GM23338 (cell line): ENCODE results near the gene GNLY. TPM values are rescaled to one million over a fixed set of nuclear protein-coding genes. Genes with fewer than 3 reads are reported as not detected.

Experiments used
- ATAC-seq: fragments of 200-7000 bp; cut with Tn5 transposase; 3 replicates; pipeline ENCODE4 v1.9.1; 2020
- DNase-seq: peaks from one replicate; pipeline ENCODE4 v3.0.0-alpha.2; 2015; ENCODE audit warnings: low spot score
- H2AFZ ChIP-seq: fragments of 200-600 bp; sonication (generic); 2 replicates; pipeline ENCODE4 v1.8.0; 2016; ENCODE audit warnings: antibody characterized with exemption, mild to moderate bottlenecking, moderate library complexity
- H3F3A ChIP-seq: fragments of 200-600 bp; sonication (generic); replicated peaks from 2 replicates; pipeline ENCODE4 v1.8.0; 2017; ENCODE audit warnings: antibody characterized with exemption, mixed run types, low read depth
- H3K27ac ChIP-seq: fragments of 200-600 bp; sonication (generic); 2 replicates; pipeline ENCODE4 v1.6.1; 2016; ENCODE audit warnings: low read depth
- H3K27me3 ChIP-seq: fragments of 200-600 bp; sonication (generic); 2 replicates; pipeline ENCODE4 v1.8.0; 2016; ENCODE audit warnings: mild to moderate bottlenecking, mixed run types, moderate library complexity; ENCODE audit not compliant: insufficient read depth
- H3K36me3 ChIP-seq: fragments of 200-600 bp; sonication (generic); 2 replicates; pipeline ENCODE4 v1.8.0; 2016; ENCODE audit warnings: mild to moderate bottlenecking; ENCODE audit not compliant: insufficient read depth
- H3K4me1 ChIP-seq: fragments of 200-600 bp; sonication (generic); 2 replicates; pipeline ENCODE4 v1.8.0; 2016; ENCODE audit warnings: mild to moderate bottlenecking, moderate library complexity; ENCODE audit not compliant: insufficient read depth
- H3K4me2 ChIP-seq: fragments of 200-600 bp; sonication (generic); 2 replicates; pipeline ENCODE4 v1.7.1; 2017; ENCODE audit warnings: mixed run types
- H3K4me3 ChIP-seq: fragments of 200-600 bp; sonication (generic); 2 replicates; pipeline ENCODE4 v1.6.1; 2016; ENCODE audit warnings: mixed run types
- H3K79me2 ChIP-seq: fragments of 200-600 bp; sonication (generic); replicated peaks from 2 replicates; pipeline ENCODE4 v1.8.0; 2017; ENCODE audit warnings: mild to moderate bottlenecking; ENCODE audit not compliant: insufficient read depth
- H3K9me2 ChIP-seq: fragments of 200-600 bp; sonication (generic); 2 replicates; pipeline ENCODE4 v1.8.0; 2017; ENCODE audit not compliant: insufficient read depth
- H4K20me1 ChIP-seq: fragments of 200-600 bp; sonication (generic); replicated peaks from 2 replicates; pipeline ENCODE4 v1.8.0; 2017; ENCODE audit warnings: mild to moderate bottlenecking; ENCODE audit not compliant: insufficient read depth
- H3K27ac Mint-ChIP-seq: 2 replicates; pipeline ENCODE4 v1.8.0; 2020; ENCODE audit warnings: inconsistent platforms, mild to moderate bottlenecking, moderate library complexity, mixed read lengths
- H3K27me3 Mint-ChIP-seq: 3 replicates; pipeline ENCODE4 v1.8.0; 2022; ENCODE audit warnings: low read depth, mild to moderate bottlenecking, moderate library complexity, mixed read lengths, inconsistent platforms; ENCODE audit not compliant: insufficient read depth, poor library complexity
- H3K36me3 Mint-ChIP-seq: 3 replicates; pipeline ENCODE4 v1.8.0; 2021; ENCODE audit warnings: low read depth, mild to moderate bottlenecking, inconsistent platforms, moderate library complexity, mixed read lengths
- H3K4me1 Mint-ChIP-seq: 3 replicates; pipeline ENCODE4 v1.8.0; 2020; ENCODE audit warnings: mild to moderate bottlenecking, inconsistent platforms, mixed read lengths
- H3K4me3 Mint-ChIP-seq: 3 replicates; pipeline ENCODE4 v1.8.0; 2021; ENCODE audit warnings: moderate library complexity, mild to moderate bottlenecking, inconsistent platforms, mixed read lengths
- H3K9me3 Mint-ChIP-seq: 3 replicates; pipeline ENCODE4 v1.8.0; 2020; ENCODE audit warnings: moderate library complexity, mild to moderate bottlenecking, inconsistent platforms, mixed read lengths
- CREB1 ChIP-seq: fragments of 250-450 bp; sonication (Bioruptor Pico); IDR thresholded peaks from 2 replicates; pipeline ENCODE4 v1.5.0; 2020; ENCODE audit warnings: low read depth, mild to moderate bottlenecking, moderate library complexity
- EZH2phosphoT487 ChIP-seq: fragments of 200-600 bp; sonication (generic); IDR thresholded peaks from one replicate; pipeline ENCODE4 v1.8.1; 2018; ENCODE audit warnings: antibody characterized with exemption; ENCODE audit not compliant: unreplicated experiment
- JUNB ChIP-seq: IDR thresholded peaks from one replicate; pipeline ENCODE4 v1.6.1; 2016; ENCODE audit warnings: antibody characterized with exemption; ENCODE audit not compliant: unreplicated experiment
- NANOG ChIP-seq: IDR thresholded peaks from 2 replicates; pipeline ENCODE4 v1.6.1; 2016; ENCODE audit warnings: antibody characterized with exemption, borderline replicate concordance
- STAT1 ChIP-seq: IDR thresholded peaks from one replicate; pipeline ENCODE4 v1.6.1; 2016; ENCODE audit warnings: antibody characterized with exemption; ENCODE audit not compliant: unreplicated experiment
- polyA plus RNA-seq: library from polyadenylated mRNA; unstranded; fragments of >200 nt; fragmentation: Nextera tagmentation; extraction: Ambion mirVana; gene quantifications from 2 replicates; pipeline ENCODE4 v1.2.1, GENCODE V29; 2016
- total RNA-seq: library from RNA; depleted of rRNA; stranded (reverse); fragments of >200 nt; shearing (Covaris generic); gene quantifications from 2 replicates; pipeline ENCODE4 v1.2.3, GENCODE V29; 2014
- TF ChIP-seq, protein P1 (sequence below), 2 experiments: fragments of 200-600 bp in 1 of 2; sonication (generic) in 1 of 2; conservative IDR thresholded peaks; 2 replicates each; pipeline versions ENCODE4 v1.5.1 to v1.6.1; 2016 to 2017; ENCODE audit warnings: antibody characterized with exemption in 2 of 2, low read depth in 2 of 2, mild to moderate bottlenecking in 2 of 2, moderate library complexity in 1 of 2
- TF ChIP-seq, protein P2 (sequence below): IDR thresholded peaks from 2 replicates; pipeline ENCODE4 v1.6.1; 2016; ENCODE audit warnings: antibody characterized with exemption

Gene GNLY
- total and polyA plus RNA-seq, 2 experiments from 2014 or later: not detected

DNA sequence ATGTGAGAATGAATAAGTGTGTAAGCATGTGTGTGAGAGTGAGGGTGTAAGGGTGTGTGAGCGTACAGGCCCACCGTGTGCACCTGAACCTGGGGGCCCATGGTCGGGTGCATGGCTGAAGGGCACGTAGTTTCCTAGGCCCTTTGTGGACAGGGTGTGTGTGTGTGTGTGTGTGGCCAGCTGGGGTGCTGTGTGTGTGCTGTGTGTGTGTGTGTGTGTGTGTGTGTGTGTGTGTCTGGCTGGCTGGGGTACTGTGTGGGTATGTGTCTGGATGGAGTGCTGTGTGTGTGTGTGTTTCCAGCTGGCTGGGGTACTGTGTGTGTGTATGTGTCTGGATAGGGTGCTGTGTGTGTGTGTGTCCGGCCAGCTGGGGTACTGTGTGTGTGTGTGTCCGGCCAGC lies 28.1 kb upstream of the GNLY start:
- no peak overlapping the region for H3K4me3 Mint-ChIP-seq

DNA sequence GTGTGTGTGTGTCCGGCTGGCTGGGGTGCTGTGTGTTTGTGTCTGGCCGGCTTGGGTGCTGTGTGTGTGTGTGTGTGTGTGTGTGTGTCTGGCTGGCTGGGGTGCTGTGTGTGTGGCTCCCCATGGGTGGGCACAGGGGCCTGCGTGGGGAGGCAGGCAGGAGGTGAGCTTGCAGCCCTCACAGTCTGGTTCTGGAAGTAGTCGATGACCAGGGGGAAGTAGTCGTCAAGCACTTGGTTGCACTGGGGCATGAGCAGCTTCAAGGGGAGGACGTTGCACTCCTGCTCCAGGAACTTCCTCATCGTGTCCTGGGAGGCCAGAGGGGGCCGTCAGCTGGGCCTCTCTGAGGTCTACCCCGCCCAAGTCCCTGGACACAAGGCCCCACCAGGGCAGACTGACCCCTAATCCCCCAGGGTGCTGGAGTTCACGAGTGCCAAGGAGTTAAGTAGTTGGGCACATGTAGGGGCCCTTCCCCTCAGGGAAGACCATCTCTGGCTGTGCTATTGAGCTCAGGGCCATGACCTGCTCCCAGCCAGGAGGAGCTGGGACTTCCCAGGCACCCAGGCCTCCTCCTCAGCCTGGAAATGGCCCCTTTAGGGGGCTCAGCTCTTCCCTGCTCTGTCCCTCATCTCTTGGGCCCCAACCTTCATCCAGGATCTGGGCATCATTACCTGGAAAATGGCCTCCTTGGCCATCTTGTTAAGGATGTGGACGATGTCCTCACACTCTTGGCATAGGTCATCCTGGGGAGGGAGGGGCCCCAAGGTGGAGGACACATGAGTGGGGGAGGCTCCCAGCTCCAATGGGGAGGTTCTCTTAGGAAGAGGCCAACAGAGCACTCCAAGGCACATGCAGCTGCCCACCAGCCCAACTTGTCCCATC lies 27.5 kb upstream of the GNLY start:
- no peak overlapping the region for H3K4me3 Mint-ChIP-seq

More for the DNA sequence above, 28.1 kb upstream of the GNLY start:
- H2AFZ ChIP-seq: no peak overlapping the region
- no peak overlapping the region for H3K4me2 ChIP-seq
- H3F3A ChIP-seq: no peaks in the 10 kb centered on the region
- H3K27me3 Mint-ChIP-seq: peaks cover 12% of the 10 kb centered on the region
- H3K27ac ChIP-seq: no peak overlapping the region
- no peaks in the 10 kb centered on the region for H3K36me3 Mint-ChIP-seq
- H3K4me1 ChIP-seq: no peaks in the 10 kb centered on the region
- no peak for ATAC-seq
- no peaks in the 10 kb centered on the region for H3K9me3 Mint-ChIP-seq
- no peak overlapping the region for H3K4me3 ChIP-seq
- no peaks in the 10 kb centered on the region for H3K79me2 ChIP-seq
- no peaks in the 10 kb centered on the region for H3K36me3 ChIP-seq
- no peaks in the 10 kb centered on the region for H4K20me1 ChIP-seq
- no peak overlapping the region for H3K27ac Mint-ChIP-seq
- no peaks in the 10 kb centered on the region; the same call in 2 of the 3 replicates for H3K4me1 Mint-ChIP-seq
- TF ChIP-seq, protein P1, sequence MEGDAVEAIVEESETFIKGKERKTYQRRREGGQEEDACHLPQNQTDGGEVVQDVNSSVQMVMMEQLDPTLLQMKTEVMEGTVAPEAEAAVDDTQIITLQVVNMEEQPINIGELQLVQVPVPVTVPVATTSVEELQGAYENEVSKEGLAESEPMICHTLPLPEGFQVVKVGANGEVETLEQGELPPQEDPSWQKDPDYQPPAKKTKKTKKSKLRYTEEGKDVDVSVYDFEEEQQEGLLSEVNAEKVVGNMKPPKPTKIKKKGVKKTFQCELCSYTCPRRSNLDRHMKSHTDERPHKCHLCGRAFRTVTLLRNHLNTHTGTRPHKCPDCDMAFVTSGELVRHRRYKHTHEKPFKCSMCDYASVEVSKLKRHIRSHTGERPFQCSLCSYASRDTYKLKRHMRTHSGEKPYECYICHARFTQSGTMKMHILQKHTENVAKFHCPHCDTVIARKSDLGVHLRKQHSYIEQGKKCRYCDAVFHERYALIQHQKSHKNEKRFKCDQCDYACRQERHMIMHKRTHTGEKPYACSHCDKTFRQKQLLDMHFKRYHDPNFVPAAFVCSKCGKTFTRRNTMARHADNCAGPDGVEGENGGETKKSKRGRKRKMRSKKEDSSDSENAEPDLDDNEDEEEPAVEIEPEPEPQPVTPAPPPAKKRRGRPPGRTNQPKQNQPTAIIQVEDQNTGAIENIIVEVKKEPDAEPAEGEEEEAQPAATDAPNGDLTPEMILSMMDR (conservative IDR thresholded peaks at IDR 0.05; ENCODE audit: low read depth in 2 of 2): no peak
- TF ChIP-seq JUNB: no peak
- no peak for TF ChIP-seq STAT1
- no peak for TF ChIP-seq EZH2phosphoT487
- TF ChIP-seq CREB1 (CRISPR knock-in tag): no peak
- TF ChIP-seq, protein P2, sequence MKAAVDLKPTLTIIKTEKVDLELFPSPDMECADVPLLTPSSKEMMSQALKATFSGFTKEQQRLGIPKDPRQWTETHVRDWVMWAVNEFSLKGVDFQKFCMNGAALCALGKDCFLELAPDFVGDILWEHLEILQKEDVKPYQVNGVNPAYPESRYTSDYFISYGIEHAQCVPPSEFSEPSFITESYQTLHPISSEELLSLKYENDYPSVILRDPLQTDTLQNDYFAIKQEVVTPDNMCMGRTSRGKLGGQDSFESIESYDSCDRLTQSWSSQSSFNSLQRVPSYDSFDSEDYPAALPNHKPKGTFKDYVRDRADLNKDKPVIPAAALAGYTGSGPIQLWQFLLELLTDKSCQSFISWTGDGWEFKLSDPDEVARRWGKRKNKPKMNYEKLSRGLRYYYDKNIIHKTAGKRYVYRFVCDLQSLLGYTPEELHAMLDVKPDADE: no peak
- no peak for TF ChIP-seq NANOG
- no peaks in the 10 kb centered on the region for H3K9me2 ChIP-seq
- no peak for DNase-seq
- no peaks in the 10 kb centered on the region for H3K27me3 ChIP-seq

More for the DNA sequence above, 27.5 kb upstream of the GNLY start:
- TF ChIP-seq EZH2phosphoT487: no peak
- ATAC-seq: no peak
- no peaks in the 10 kb centered on the region for H3F3A ChIP-seq
- no peak overlapping the region for H3K4me3 ChIP-seq
- H3K9me2 ChIP-seq: no peaks in the 10 kb centered on the region
- no peaks in the 10 kb centered on the region for H3K4me1 ChIP-seq
- H3K27ac ChIP-seq: no peak overlapping the region
- H2AFZ ChIP-seq: no peak overlapping the region
- DNase-seq: no peak
- no peak overlapping the region for H3K27ac Mint-ChIP-seq
- H3K9me3 Mint-ChIP-seq: no peaks in the 10 kb centered on the region
- H3K27me3 Mint-ChIP-seq: peaks cover 12% of the 10 kb centered on the region
- H3K27me3 ChIP-seq: no peaks in the 10 kb centered on the region
- H3K4me2 ChIP-seq: no peak overlapping the region
- no peaks in the 10 kb centered on the region for H3K79me2 ChIP-seq
- H3K4me1 Mint-ChIP-seq: no peaks in the 10 kb centered on the region; the same call in 2 of the 3 replicates
- no peaks in the 10 kb centered on the region for H3K36me3 Mint-ChIP-seq
- H4K20me1 ChIP-seq: no peaks in the 10 kb centered on the region
- H3K36me3 ChIP-seq: no peaks in the 10 kb centered on the region
